DMS79 (cell line): ENCODE measurements around the gene SUCLG2.
"Not testable (repeated sequence)": the region's sequence is repeated elsewhere in the genome, so short reads cannot be mapped to it uniquely, and the experiment has no call there.

ENCODE experiments used
- DNase-seq: peaks from one replicate; lab custom pipeline; 2025; lab: John Stamatoyannopoulos, UW

Gene SUCLG2

GRCh38 chr3:67609709-67610108 lies 44.7 kb downstream of the SUCLG2 start:
- no peak for DNase-seq

GRCh38 chr3:67608034-67608433 lies 46.4 kb downstream of the SUCLG2 start:
- no peak for DNase-seq

GRCh38 chr3:67605377-67605776 lies 49.0 kb downstream of the SUCLG2 start:
- no peak for DNase-seq

GRCh38 chr3:67602816-67603215 lies 51.6 kb downstream of the SUCLG2 start:
- DNase-seq = no peak

- DNase-seq = no peak
Measured at GRCh38 chr3:67601919-67602608, 52.3 kb downstream of the SUCLG2 start.

GRCh38 chr3:67601385-67601784 lies 53.0 kb downstream of the SUCLG2 start:
- DNase-seq = no peak

- DNase-seq = no peak
Measured at GRCh38 chr3:67599821-67600220, 54.6 kb downstream of the SUCLG2 start.

- DNase-seq = no peak
Measured at GRCh38 chr3:67598814-67599556, 55.4 kb downstream of the SUCLG2 start.

GRCh38 chr3:67595424-67595823 lies 59.0 kb downstream of the SUCLG2 start:
- DNase-seq = no peak

GRCh38 chr3:67593761-67594234 lies 60.6 kb downstream of the SUCLG2 start:
- DNase-seq = no peak

GRCh38 chr3:67592057-67592456 lies 62.4 kb downstream of the SUCLG2 start:
- no peak for DNase-seq

GRCh38 chr3:67587811-67588210 lies 66.6 kb downstream of the SUCLG2 start:
- no peak for DNase-seq

- DNase-seq = no peak
Measured at GRCh38 chr3:67587301-67587700, 67.1 kb downstream of the SUCLG2 start.

- DNase-seq = not testable (repeated sequence)
Measured at GRCh38 chr3:67584608-67585007, 69.8 kb downstream of the SUCLG2 start.

GRCh38 chr3:67580430-67581000 lies 73.9 kb downstream of the SUCLG2 start:
- no peak for DNase-seq

- no peak for DNase-seq
Measured at GRCh38 chr3:67578416-67578815, 76.0 kb downstream of the SUCLG2 start.

GRCh38 chr3:67576441-67576840 lies 78.0 kb downstream of the SUCLG2 start:
- no peak for DNase-seq

GRCh38 chr3:67569324-67569723 lies 85.1 kb downstream of the SUCLG2 start:
- DNase-seq = no peak

GRCh38 chr3:67567893-67568292 lies 86.5 kb downstream of the SUCLG2 start:
- no peak for DNase-seq

GRCh38 chr3:67564973-67565372 lies 89.4 kb downstream of the SUCLG2 start:
- DNase-seq = no peak

- DNase-seq = no peak
Measured at GRCh38 chr3:67564008-67564407, 90.4 kb downstream of the SUCLG2 start.

- no peak for DNase-seq
Measured at GRCh38 chr3:67561667-67562394, 92.6 kb downstream of the SUCLG2 start.
